CD4-positive, alpha-beta T cell (primary cell): ENCODE measurements around the gene CELF4. TPM values are rescaled to one million over a fixed set of nuclear protein-coding genes. Genes with fewer than 3 reads are reported as not detected.

Experiments used
- ATAC-seq: fragments of 200-7000 bp; cut with Tn5 transposase; one replicate; pipeline ENCODE4 v1.10.0; 2022; ENCODE audit warnings: mild to moderate bottlenecking; ENCODE audit not compliant: poor library complexity
- CTCF ChIA-PET: fragments of 350-600 bp; sonication (Branson Sonifier 250); formaldehyde crosslinking; loops from one replicate; lab custom pipeline; 2021; ENCODE audit warnings: antibody characterized with exemption, inconsistent platforms; lab: Charles Lee
- POLR2A ChIA-PET: fragments of 350-600 bp; sonication (Branson Sonifier 250); formaldehyde crosslinking; loops from one replicate; lab custom pipeline; 2021; ENCODE audit warnings: antibody characterized with exemption, inconsistent platforms; lab: Charles Lee
- DNase-seq, 14 experiments: peaks; one replicate each; pipeline ENCODE4 v3.0.0-alpha.2; 2013 to 2020; ENCODE audit warnings: mixed read lengths in 2 of 14
- H3K27ac ChIP-seq, 2 donors: one replicate each; pipeline versions ENCODE4 v1.5.1 to v1.7.0; 2013; ENCODE audit warnings: low read length in 2 of 2, low read depth in 1 of 2, mild to moderate bottlenecking in 1 of 2
- H3K27me3 ChIP-seq, 2 experiments: 1 replicate in 1 of 2; 2 replicates in 1 of 2; pipeline versions ENCODE4 v1.6.1 to v1.7.0; 2013; ENCODE audit warnings: low read length in 2 of 2, control low read depth in 1 of 2, mild to moderate bottlenecking in 1 of 2, moderate library complexity in 1 of 2; ENCODE audit not compliant: insufficient read depth in 2 of 2, control insufficient read depth in 1 of 2
- H3K36me3 ChIP-seq: one replicate; pipeline ENCODE4 v1.6.1; 2013; ENCODE audit warnings: low read length, control low read depth; ENCODE audit not compliant: insufficient read depth
- H3K4me1 ChIP-seq: one replicate; pipeline ENCODE4 v1.6.1; 2013; ENCODE audit warnings: low read length, control low read depth; ENCODE audit not compliant: insufficient read depth
- H3K4me3 ChIP-seq: one replicate; pipeline ENCODE4 v1.5.1; 2013; ENCODE audit warnings: mild to moderate bottlenecking, low read length, moderate library complexity
- H3K9me3 ChIP-seq, 2 experiments: 1 replicate in 1 of 2; 2 replicates in 1 of 2; pipeline versions ENCODE4 v1.6.1 to v1.7.0; 2013; ENCODE audit warnings: low read length in 2 of 2, mild to moderate bottlenecking in 2 of 2, control low read depth in 1 of 2, moderate library complexity in 1 of 2; ENCODE audit not compliant: control insufficient read depth in 1 of 2, insufficient read depth in 1 of 2
- H3K27ac Mint-ChIP-seq: one replicate; pipeline ENCODE4 v1.8.0; 2020; ENCODE audit warnings: mixed read lengths
- H3K27me3 Mint-ChIP-seq: one replicate; pipeline ENCODE4 v1.8.0; 2021; ENCODE audit warnings: mixed read lengths
- H3K36me3 Mint-ChIP-seq: one replicate; pipeline ENCODE4 v1.8.0; 2021; ENCODE audit warnings: low read depth, mixed read lengths
- H3K4me1 Mint-ChIP-seq: one replicate; pipeline ENCODE4 v1.8.0; 2021; ENCODE audit warnings: low read depth, mixed read lengths
- H3K4me3 Mint-ChIP-seq: one replicate; pipeline ENCODE4 v1.8.0; 2020; ENCODE audit warnings: mild to moderate bottlenecking, mixed read lengths
- H3K9me3 Mint-ChIP-seq: one replicate; pipeline ENCODE4 v1.8.0; 2020; ENCODE audit warnings: mixed read lengths
- CTCF ChIP-seq: fragments of 200-600 bp; IDR thresholded peaks from one replicate; pipeline ENCODE4 v1.8.0; 2022; ENCODE audit warnings: antibody characterized with exemption, mild to moderate bottlenecking
- intact Hi-C, 2 experiments: fragments of 100-400 bp; cut with DNase I in 1 of 2; cut with micrococcal nuclease in 1 of 2; formaldehyde crosslinking; loops; one replicate each; pipeline versions ENCODE4 v1.15.1 to v1.9.0; 2023 to 2025; cut with DNase I, micrococcal nuclease
- total RNA-seq, 174 experiments: library from RNA in 2 of 174; stranded (reverse) in 2 of 174; gene quantifications; one replicate each; pipeline ENCODE4 v1.2.3 and lab custom pipeline; 2021 to 2026

Gene CELF4
- total RNA-seq, 2 experiments from 2014 or later: not detected

- no peak for TF ChIP-seq CTCF
- no peaks in the 10 kb centered on the region for H3K4me1 ChIP-seq
- Mint-ChIP-seq H3K27me3 (no peaks in the 10 kb centered on the region), H3K4me1 (no peaks in the 10 kb centered on the region), H3K4me3 (no peak overlapping the region), H3K27ac (no peak overlapping the region), H3K36me3 (no peaks in the 10 kb centered on the region), H3K9me3 (no peaks in the 10 kb centered on the region)
- ChIA-PET CTCF (no interaction called here), POLR2A (no interaction called here)
- ATAC-seq: no peak
- intact Hi-C loops: no loop called here
- H3K9me3 ChIP-seq: no peaks in the 10 kb centered on the region
- no peak overlapping the region for H3K27ac ChIP-seq
- no peaks in the 10 kb centered on the region for H3K36me3 ChIP-seq
- peaks cover 0 to 2% of the 10 kb centered on the region in 2 experiments for H3K27me3 ChIP-seq
- no peak overlapping the region for H3K4me3 ChIP-seq
- DNase-seq: no peak
Observed at GRCh38 chr18:37425222-37425621, 140.4 kb downstream of the CELF4 start.

- H3K4me3 ChIP-seq: no peak overlapping the region
- Mint-ChIP-seq H3K27ac (no peak overlapping the region), H3K4me3 (no peak overlapping the region), H3K27me3 (no peaks in the 10 kb centered on the region), H3K4me1 (no peaks in the 10 kb centered on the region), H3K36me3 (no peaks in the 10 kb centered on the region), H3K9me3 (no peaks in the 10 kb centered on the region)
- ATAC-seq (no peak), DNase-seq (no peak)
- H3K4me1 ChIP-seq: no peaks in the 10 kb centered on the region
- intact Hi-C loops: no loop called here
- H3K27ac ChIP-seq: no peak overlapping the region
- no peaks in the 10 kb centered on the region for H3K36me3 ChIP-seq
- peaks cover 0 to 2% of the 10 kb centered on the region in 2 experiments for H3K27me3 ChIP-seq
- no peak for TF ChIP-seq CTCF
- H3K9me3 ChIP-seq: no peaks in the 10 kb centered on the region
- ChIA-PET CTCF (no interaction called here), POLR2A (no interaction called here)
Observed at GRCh38 chr18:37424507-37424906, 141.1 kb downstream of the CELF4 start.

GRCh38 chr18:37422596-37422995 lies 143.0 kb downstream of the CELF4 start:
- Histone ChIP-seq H3K9me3 (no peaks in the 10 kb centered on the region), H3K36me3 (no peaks in the 10 kb centered on the region), H3K27ac (no peak overlapping the region), H3K4me1 (no peaks in the 10 kb centered on the region), H3K4me3 (no peak overlapping the region), H3K27me3 (peaks cover 0 to 2% of the 10 kb centered on the region in 2 experiments)
- ChIA-PET CTCF (no interaction called here), POLR2A (no interaction called here)
- H3K4me3 Mint-ChIP-seq: no peak overlapping the region
- no peak overlapping the region for H3K27ac Mint-ChIP-seq
- H3K9me3 Mint-ChIP-seq: no peaks in the 10 kb centered on the region
- no peak for DNase-seq
- H3K36me3 Mint-ChIP-seq: no peaks in the 10 kb centered on the region
- TF ChIP-seq CTCF: no peak
- intact Hi-C loops: no loop called here
- ATAC-seq: no peak
- H3K4me1 Mint-ChIP-seq: no peaks in the 10 kb centered on the region
- no peaks in the 10 kb centered on the region for H3K27me3 Mint-ChIP-seq
